ENCODE results near the gene GSAP. TPM values are rescaled to one million over a fixed set of nuclear protein-coding genes. Genes with fewer than 3 reads are reported as not detected.
"Not testable (repeated sequence)": the region's sequence is repeated elsewhere in the genome, so short reads cannot be mapped to it uniquely, and the experiment has no call there.

Gene GSAP
- total RNA-seq, 1 donor from 2014 or later: 9.9 TPM

GRCh38 chr7:77352665-77353406 is 63.3 kb downstream of the GSAP start:
- Mint-ChIP-seq H3K27ac (no peak overlapping the region), H3K27me3 (no peaks in the 10 kb centered on the region), H3K36me3 (ENCODE audit: insufficient read depth) (no peaks in the 10 kb centered on the region), H3K4me3 (ENCODE audit: low read depth) (no peak overlapping the region), H3K9me3 (ENCODE audit: low read depth) (no peaks in the 10 kb centered on the region), H3K4me1 (ENCODE audit: low read depth) (no peaks in the 10 kb centered on the region)
- no peak for DNase-seq (ENCODE audit: low spot score, unreplicated experiment)
- TF ChIP-seq CTCF (IDR thresholded peaks at IDR 0.05; ENCODE audit: unreplicated experiment): no peak

DNA sequence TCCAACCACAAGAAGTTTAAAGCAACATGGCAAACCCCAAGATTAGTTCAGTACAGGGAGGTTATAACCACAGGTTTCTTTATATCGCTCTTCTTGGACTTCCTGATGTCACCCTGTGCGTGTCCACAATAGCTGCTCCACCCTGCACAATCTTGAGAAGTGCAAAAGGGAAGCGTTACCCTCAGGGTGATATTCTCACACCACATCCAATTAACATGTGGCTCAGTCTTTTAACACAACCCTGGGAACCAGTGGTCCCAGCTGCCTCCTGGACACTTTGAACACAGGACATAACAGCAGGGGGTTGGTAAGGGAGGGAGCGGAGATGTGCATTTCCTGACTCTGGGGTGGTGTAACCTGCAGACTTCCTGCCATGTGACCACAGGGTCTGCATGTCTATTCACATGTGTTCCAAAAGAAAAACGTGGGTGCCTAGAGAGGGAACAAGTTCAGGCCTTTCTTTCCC is 64.6 kb downstream of the GSAP start:
- TF ChIP-seq CTCF (IDR thresholded peaks at IDR 0.05; ENCODE audit: unreplicated experiment): no peak
- Mint-ChIP-seq H3K4me3 (ENCODE audit: low read depth) (no peak overlapping the region), H3K9me3 (ENCODE audit: low read depth) (no peaks in the 10 kb centered on the region), H3K4me1 (ENCODE audit: low read depth) (no peaks in the 10 kb centered on the region), H3K36me3 (ENCODE audit: insufficient read depth) (no peaks in the 10 kb centered on the region), H3K27ac (no peak overlapping the region), H3K27me3 (no peaks in the 10 kb centered on the region)
- no peak for DNase-seq (ENCODE audit: low spot score, unreplicated experiment)

DNA sequence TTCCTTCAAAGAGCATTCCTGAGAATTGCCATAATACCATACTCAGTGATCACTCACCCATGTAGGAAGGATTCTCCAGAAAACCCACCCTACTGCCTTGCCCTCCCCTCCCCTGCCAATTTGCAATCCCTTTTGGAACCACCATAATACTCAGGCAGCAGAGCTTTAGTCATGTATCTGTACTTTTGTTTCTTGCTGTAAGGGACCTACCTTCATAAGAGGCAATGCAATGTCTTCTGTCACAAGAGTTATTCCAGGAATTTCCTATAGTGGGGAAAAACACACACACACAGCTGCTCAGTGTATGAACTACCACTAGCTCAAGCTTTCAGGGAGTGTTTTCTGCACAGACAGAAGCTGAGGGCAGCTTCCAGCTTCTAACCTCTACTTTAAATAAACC is 67.0 kb downstream of the GSAP start:
- H3K9me3 Mint-ChIP-seq (ENCODE audit: low read depth): no peaks in the 10 kb centered on the region
- TF ChIP-seq CTCF (IDR thresholded peaks at IDR 0.05; ENCODE audit: unreplicated experiment): no peak
- H3K36me3 Mint-ChIP-seq (ENCODE audit: insufficient read depth): no peaks in the 10 kb centered on the region
- H3K27ac Mint-ChIP-seq: no peak overlapping the region
- no peak for DNase-seq (ENCODE audit: low spot score, unreplicated experiment)
- no peaks in the 10 kb centered on the region for H3K27me3 Mint-ChIP-seq
- H3K4me3 Mint-ChIP-seq (ENCODE audit: low read depth): no peak overlapping the region
- no peaks in the 10 kb centered on the region for H3K4me1 Mint-ChIP-seq (ENCODE audit: low read depth)

GRCh38 chr7:77348371-77348813 is 67.8 kb downstream of the GSAP start:
- H3K4me3 Mint-ChIP-seq (ENCODE audit: low read depth): no peak overlapping the region
- H3K27ac Mint-ChIP-seq: no peak overlapping the region
- no peaks in the 10 kb centered on the region for H3K4me1 Mint-ChIP-seq (ENCODE audit: low read depth)

DNA sequence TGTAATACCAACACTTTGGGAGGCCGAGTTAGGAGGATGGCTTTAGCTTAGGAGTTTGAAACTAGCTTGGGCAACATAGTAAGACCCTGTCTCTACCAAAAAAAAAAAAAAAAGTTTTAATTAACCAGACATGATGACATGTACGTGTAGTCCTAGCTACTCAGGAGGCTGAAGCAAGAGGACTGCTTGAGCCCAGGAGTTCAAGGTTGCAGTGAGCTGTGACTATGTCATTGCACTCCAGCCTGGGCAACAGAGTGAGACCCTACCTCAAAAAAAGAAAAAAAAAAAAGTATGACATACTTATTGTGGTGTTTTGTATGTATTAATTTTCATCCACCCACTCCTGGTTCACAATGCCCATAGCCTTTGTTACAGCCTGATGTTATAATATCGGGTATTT is 69.7 kb downstream of the GSAP start:
- no peaks in the 10 kb centered on the region for H3K4me1 Mint-ChIP-seq (ENCODE audit: low read depth)
- no peaks in the 10 kb centered on the region for H3K36me3 Mint-ChIP-seq (ENCODE audit: insufficient read depth)
- no peak overlapping the region for H3K27ac Mint-ChIP-seq
- no peaks in the 10 kb centered on the region for H3K27me3 Mint-ChIP-seq
- no peak for DNase-seq (ENCODE audit: low spot score, unreplicated experiment)
- no peak overlapping the region for H3K4me3 Mint-ChIP-seq (ENCODE audit: low read depth)
- TF ChIP-seq CTCF (IDR thresholded peaks at IDR 0.05; ENCODE audit: unreplicated experiment): no peak
- H3K9me3 Mint-ChIP-seq (ENCODE audit: low read depth): no peaks in the 10 kb centered on the region

More at GRCh38 chr7:77348371-77348813, 67.8 kb downstream of the GSAP start:
- TF ChIP-seq CTCF (IDR thresholded peaks at IDR 0.05; ENCODE audit: unreplicated experiment): no peak
- H3K9me3 Mint-ChIP-seq (ENCODE audit: low read depth): no peaks in the 10 kb centered on the region
- DNase-seq (ENCODE audit: low spot score, unreplicated experiment): no peak
- no peaks in the 10 kb centered on the region for H3K36me3 Mint-ChIP-seq (ENCODE audit: insufficient read depth)
- no peaks in the 10 kb centered on the region for H3K27me3 Mint-ChIP-seq

- not testable (repeated sequence) for H3K9me3 Mint-ChIP-seq (ENCODE audit: low read depth); DNase-seq (ENCODE audit: low spot score, unreplicated experiment); H3K36me3 Mint-ChIP-seq (ENCODE audit: insufficient read depth); H3K4me3 Mint-ChIP-seq (ENCODE audit: low read depth); H3K27me3 Mint-ChIP-seq; H3K4me1 Mint-ChIP-seq (ENCODE audit: low read depth); H3K27ac Mint-ChIP-seq
Measured at GRCh38 chr7:77345426-77345825, 70.7 kb downstream of the GSAP start.

Data from progenitor cell of endocrine pancreas (in vitro differentiated cells).